HG03103 (cell line): ENCODE measurements around the gene CTNNA1.
"Not testable (repeated sequence)": the region's sequence is repeated elsewhere in the genome, so short reads cannot be mapped to it uniquely, and the experiment has no call there.

ENCODE experiments used
- ATAC-seq: cut with Tn5 transposase; IDR thresholded peaks from one replicate; pipeline ENCODE4 v1.9.1; 2021; ENCODE audit warnings: low read depth; ENCODE audit not compliant: unreplicated experiment

The CTNNA1 gene

GRCh38 chr5:138803285-138803684 lies 50.1 kb downstream of the CTNNA1 start:
- ATAC-seq, result no peak

DNA sequence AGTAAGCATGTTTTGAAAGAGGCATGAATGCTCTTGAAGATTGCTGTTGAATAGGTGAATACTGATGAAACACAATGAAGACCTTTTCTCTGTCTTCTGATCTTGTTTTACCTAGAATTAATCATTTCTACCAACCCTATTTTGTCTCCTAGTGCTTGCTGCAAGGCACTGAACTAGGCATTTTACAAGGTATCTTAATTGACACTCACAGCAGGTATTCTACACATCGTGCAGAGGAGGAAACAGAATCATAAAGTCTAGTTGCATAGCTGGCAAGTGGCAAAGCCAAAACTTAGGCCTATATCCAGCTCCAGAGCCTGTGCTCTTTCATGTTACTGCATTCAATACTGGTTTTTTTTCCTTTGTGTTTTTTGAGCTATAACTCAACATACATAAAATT lies 50.7 kb downstream of the CTNNA1 start:
- no peak for ATAC-seq

DNA sequence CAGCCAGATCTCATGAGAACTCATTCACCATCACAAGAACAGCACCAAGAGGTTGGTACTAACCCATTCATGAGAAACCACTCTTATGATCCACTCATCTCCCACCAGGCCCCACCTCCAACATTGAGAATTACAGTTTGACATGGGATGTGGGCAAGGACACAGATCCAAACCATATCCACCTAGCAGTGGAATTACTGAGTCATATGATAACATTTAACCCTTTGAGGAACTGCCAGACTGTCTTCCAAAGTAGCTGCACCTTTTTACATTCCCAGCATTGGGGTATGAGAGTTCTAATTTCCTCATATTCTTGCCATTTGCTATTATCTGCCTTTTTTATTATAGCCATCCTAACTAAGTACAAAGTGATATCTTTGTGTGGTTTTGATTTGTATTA lies 51.9 kb downstream of the CTNNA1 start:
- no peak for ATAC-seq

- ATAC-seq, result no peak
Observed at GRCh38 chr5:138807182-138807581, 54.0 kb downstream of the CTNNA1 start.

GRCh38 chr5:138809391-138809790 lies 56.2 kb downstream of the CTNNA1 start:
- ATAC-seq, result no peak

GRCh38 chr5:138810861-138811260 lies 57.6 kb downstream of the CTNNA1 start:
- ATAC-seq, result not testable (repeated sequence)

GRCh38 chr5:138815529-138815928 lies 62.3 kb downstream of the CTNNA1 start:
- no peak for ATAC-seq

DNA sequence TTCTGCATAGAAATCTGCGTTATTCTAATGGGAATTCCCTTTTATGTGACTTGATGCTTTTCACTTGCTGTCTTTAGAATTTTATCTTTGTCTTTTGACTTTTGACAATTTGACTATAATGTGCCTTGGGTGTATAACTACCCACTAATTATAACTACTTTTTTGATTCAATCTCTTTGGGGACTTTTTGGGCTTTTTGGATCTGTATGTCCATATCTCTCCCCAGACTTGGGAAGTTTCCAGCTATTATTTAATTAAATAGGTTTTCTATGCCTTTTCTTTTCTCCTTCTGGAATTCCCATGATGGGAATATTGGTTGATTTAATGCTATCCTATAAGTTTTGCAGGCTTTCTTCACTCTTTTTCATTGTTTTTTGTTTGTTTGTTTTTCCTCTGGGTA lies 64.0 kb downstream of the CTNNA1 start:
- ATAC-seq, result no peak

- ATAC-seq, result no peak
Observed at GRCh38 chr5:138819081-138819480, 65.9 kb downstream of the CTNNA1 start.

GRCh38 chr5:138820695-138821094 lies 67.5 kb downstream of the CTNNA1 start:
- ATAC-seq, result no peak

GRCh38 chr5:138824516-138824915 lies 71.3 kb downstream of the CTNNA1 start:
- no peak for ATAC-seq

DNA sequence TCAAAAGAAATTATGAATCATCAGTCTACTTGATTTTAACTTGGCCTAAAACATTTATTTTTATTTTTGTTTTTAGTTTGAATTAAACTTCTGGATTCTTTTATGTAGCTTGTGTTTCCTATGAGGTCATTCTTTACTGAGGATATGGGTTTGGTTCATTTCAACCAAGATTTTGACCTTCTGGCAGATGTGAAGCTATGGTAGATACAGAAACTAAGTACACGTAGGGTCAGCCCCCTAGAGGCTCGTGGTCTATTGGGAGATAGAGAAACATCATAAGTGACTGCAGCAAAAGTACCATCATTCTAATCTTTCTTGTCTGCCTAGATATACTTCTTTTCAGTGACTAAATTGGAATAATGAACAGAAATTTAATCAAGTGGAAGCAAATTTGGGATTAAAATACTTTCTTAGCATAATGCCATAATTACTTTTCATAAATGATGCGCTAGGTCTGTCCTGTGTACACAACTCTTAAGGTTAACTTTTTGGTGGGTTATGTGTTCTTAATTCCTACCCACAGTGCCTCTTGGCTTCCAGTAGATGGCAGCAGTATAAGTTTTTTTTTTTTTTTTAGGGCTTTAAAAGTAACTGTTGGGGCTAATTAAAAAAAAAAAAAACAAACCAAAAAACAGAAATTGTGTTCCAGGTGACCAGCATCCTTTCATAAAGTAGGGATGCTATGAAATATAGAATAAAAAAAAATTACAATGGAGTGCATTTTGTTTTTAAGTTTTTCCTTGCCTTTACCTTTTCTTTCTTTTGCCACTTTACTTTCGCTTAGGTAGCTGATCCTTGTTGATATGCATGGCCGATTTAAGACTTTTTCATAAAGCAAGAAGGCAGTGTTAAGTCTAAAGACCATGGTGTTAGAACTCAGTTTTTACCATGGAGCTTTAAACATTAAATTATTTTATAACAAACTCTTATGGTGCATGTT lies 72.0 kb downstream of the CTNNA1 start:
- ATAC-seq, result no peak

GRCh38 chr5:138828556-138828955 lies 75.3 kb downstream of the CTNNA1 start:
- no peak for ATAC-seq

DNA sequence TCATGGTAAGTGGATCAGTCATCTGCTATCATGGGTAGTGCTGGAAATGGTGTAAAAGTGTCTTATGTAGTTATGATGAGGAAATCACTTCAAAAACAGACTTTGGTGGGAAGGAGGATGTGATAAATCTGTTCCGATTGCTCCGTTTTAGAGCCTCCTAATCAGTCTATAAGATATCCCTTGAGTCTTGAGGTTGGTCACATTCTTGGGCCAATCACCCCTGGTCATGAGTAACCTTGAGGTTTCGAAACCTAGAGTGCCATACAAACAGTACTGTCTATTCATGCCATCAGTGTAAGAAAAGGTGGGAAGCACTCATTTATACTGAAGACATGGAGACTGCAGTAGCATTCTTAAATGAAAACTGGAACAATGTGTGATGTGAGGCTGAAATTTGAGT lies 76.1 kb downstream of the CTNNA1 start:
- no peak for ATAC-seq

DNA sequence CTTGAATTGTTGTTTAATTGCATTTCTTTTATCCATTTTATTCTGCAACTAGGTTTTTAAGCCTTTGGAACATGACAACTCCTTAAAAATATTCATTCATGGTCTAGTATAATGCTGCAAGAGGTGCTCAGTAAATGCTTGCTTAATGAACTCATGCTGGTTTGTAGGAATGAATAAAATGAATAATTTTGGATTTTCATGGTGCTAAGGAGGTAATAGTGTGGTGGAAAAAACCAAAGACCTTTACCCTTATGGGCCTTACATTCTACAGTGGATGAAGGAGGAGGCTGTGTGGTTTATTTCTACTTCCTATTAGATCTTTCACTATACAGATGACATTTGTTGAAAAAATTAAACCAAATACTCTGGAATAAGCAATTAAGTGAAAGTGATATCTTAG lies 78.5 kb downstream of the CTNNA1 start:
- ATAC-seq, result no peak

DNA sequence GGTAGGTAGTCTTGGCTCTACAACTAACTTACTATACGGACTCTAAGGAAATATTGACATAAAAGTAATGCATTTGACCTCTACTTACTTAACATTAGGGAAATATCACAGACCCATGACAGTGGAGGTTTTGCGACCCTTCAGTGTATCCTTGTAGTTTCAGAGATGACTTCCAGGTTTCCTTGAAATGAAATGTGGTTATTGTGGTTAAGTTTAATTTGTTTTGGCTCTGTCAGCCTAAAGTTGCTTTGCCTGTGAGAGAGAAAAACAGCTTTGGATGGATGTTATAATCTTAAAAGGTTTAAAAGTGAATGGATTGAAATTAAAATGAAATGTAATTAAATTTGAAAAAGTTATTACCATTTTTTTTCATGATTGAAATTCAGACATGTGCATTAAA lies 79.0 kb downstream of the CTNNA1 start:
- ATAC-seq, result no peak

- ATAC-seq, result no peak
Observed at GRCh38 chr5:138833080-138833479, 79.9 kb downstream of the CTNNA1 start.

GRCh38 chr5:138833726-138834480 lies 80.7 kb downstream of the CTNNA1 start:
- no peak for ATAC-seq

- not testable (repeated sequence) for ATAC-seq
Observed at GRCh38 chr5:138834853-138835252, 81.6 kb downstream of the CTNNA1 start.

- no peak for ATAC-seq
Observed at GRCh38 chr5:138837160-138837559, 83.9 kb downstream of the CTNNA1 start.

- no peak for ATAC-seq
Observed at GRCh38 chr5:138840103-138840502, 86.9 kb downstream of the CTNNA1 start.

GRCh38 chr5:138841531-138841930 lies 88.3 kb downstream of the CTNNA1 start:
- no peak for ATAC-seq
